Activated CD8-positive, alpha-beta memory T cell treated with anti-CD3 and anti-CD28 coated beads, Interleukin-2, amount 50 U/mL, for 4 hours (primary cell): Measurements from ENCODE around the gene CENPA.
A peak's percentile ranks its signal among the peaks of the same experiment; 100 is the strongest.
"Not testable (repeated sequence)": the region's sequence is repeated elsewhere in the genome, so short reads cannot be mapped to it uniquely, and the experiment has no call there.

Source experiments
- DNase-seq: peaks from one replicate; pipeline ENCODE4 v3.0.0-alpha.2; 2020

Gene CENPA

GRCh38 chr2:26785431-26786206 is at the start of gene CENPA:
CENPA (plus strand) TSS chr2:26786056; CDS start chr2:26786197, 141 bp downstream.
- peak; percentile 93 for DNase-seq

DNA sequence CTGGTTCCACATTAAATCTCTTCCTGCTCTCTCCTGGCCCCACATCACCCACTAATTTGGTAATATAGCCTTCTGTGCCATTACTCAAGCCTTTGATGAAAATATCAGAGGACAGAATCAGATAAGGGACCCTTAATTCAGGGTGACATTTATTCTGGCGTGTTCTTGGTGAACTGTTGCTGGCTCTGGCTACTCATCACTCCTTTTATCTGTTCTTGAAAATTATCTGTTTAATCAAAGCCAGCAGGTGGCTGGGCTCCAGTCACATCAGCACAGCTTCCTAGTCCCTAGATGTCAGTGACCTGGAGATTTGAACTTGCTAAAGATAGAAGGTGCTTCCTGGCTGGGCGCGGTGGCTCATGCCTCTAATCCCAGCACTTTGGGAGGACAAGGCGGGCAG is 48.6 kb upstream of the CENPA start:
- DNase-seq, result no peak

DNA sequence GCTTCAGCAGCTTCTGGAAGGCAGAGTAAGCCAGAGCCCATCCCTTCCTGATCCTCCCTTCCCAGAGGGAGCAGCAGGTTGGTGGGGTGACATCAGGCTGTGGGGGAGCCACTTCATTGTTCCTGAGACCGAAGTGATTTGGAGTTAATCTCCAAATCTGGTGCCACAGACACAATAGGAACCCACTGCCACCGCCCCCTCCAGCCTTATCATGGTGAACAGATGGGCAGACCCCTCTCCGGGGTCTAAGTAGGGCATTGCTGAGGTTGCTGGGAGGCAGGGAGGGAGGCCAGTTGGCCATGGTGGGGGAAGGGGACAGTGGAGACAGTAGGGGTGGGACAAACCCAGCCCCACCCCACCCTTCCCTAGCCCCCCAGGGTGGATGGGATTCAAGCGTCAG is 47.4 kb upstream of the CENPA start:
- DNase-seq, result no peak

- no peak for DNase-seq
These were observed 46.3 kb upstream of the CENPA start for GRCh38 chr2:26739514-26739913.

- no peak for DNase-seq
These were observed 45.5 kb upstream of the CENPA start for GRCh38 chr2:26740346-26740745.

DNA sequence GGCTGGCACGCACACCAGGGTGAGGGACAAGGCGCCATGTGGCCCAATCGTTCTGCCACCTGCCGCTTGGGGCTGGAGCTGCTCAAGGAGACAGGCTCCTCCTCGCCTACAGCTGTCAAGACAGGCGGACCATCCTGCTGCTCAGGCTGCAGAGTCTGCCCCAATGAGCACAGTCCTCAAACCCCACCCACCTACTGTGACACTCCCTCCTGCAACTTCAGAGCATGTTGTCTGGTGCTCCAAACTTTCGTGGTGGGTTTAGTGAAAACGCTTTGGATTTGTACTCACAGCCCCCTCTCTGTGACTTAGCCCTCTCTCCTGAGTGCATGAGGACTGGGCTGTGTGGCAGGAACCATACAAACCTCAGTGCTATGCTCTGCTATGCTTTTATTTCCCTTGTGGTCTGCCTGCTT is 45.0 kb upstream of the CENPA start:
- DNase-seq, result no peak

DNA sequence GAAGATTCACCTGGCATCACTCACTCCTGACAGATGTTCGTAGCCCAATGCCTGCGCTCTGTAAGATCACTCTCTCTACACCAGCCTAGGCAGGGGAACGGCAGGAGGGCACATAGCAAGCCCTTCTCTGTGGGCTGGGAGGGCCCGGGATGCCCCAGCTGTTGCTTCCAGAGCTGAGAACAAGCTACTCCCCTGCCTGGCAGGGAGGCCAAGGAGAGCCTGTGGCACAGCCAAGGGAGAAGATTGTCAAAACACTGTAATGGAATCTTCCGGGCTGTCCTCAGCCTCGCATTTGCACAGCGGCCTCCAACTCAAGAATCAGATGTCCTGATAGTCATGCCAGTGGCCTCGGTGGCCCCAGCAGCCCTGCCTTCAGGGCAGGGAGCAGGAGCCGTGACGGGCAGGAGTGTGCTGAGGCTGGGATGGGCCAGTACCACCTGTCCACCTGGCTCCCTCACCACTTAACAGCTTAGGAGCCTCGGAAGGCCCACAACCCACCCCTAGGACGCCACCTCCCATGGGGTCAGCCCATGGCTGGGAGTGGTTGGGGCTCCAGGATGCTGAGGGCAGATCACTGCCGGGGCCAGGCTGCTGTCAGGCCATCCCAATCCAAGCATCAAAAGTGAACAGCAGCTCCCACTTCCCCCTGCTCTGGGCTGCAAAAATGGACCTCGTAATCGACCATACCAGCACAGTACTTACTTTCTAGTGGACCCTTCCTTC is 43.6 kb upstream of the CENPA start:
- no peak for DNase-seq

DNA sequence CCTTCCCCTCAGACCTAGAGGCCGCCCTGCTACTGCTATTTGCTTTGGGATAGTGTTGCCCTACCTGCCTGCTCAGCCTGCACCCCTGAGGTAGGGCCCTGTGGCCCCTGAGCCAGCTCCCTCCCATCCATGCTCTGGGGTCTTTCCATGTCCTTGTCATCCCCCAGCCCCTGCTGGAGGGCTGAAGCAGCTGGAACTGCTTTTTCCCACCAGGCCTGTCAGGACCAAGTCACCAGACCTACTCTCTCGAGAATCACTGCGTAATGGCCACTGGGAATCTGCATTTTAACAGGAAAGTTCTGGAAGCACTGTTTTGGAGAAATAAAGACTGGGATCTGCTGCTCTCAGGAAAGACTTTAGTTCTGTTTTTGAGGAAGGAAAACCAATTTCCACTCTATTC is 42.0 kb upstream of the CENPA start:
- no peak for DNase-seq

GRCh38 chr2:26744953-26745352 is 40.9 kb upstream of the CENPA start:
- no peak for DNase-seq

DNA sequence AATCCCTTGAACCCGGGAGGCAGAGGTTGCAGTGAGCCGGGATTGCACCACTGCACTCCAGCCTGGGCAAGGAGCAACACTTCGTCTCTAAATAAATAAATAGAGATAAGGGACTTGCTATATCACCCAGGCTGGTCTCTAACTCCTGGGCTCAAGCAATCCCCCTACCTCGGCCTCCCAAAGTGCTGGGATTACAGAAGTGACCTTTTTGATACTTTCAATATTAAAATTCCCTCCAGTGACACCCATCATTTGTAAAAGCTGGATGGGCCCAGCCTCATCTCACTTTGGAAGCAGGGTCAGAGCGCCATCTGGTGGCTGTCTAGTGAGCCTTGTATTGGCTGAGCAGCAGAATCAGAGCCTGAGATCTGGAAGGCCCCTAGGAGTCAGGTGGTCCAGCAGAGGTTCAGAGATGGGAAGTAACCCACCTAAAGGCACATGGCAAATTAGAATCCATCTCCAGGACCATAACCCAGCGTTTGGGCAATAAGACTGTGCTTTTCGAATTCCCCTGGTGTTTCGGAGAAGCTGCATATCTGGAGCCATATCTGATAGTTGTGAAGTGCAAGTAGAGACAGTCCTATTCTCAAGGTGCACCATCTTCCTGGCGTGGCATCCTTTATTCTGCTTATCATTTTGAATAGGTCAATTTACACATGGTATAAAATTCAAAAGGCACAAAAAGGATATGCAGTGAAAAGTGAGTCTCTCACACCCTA is 40.1 kb upstream of the CENPA start:
- peak; percentile 80 for DNase-seq

DNA sequence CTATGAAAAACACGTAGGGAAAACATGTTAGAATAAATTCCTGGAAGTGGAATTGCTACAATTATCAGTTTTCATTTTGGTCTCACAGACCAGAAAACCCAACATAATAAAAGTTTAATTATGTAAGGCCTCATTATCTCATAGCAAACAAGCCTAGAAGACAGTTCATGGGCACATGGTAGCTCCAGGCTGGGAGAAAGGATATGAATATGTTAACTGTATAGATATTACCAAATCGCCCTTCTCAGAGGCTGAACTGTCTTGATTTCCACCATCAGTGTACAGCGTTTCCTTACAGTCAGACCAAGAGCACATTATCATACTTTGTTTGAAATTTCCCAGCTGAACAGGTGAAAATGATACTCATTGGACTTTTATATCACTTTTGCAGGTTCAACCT is 38.9 kb upstream of the CENPA start:
- DNase-seq, result no peak

DNA sequence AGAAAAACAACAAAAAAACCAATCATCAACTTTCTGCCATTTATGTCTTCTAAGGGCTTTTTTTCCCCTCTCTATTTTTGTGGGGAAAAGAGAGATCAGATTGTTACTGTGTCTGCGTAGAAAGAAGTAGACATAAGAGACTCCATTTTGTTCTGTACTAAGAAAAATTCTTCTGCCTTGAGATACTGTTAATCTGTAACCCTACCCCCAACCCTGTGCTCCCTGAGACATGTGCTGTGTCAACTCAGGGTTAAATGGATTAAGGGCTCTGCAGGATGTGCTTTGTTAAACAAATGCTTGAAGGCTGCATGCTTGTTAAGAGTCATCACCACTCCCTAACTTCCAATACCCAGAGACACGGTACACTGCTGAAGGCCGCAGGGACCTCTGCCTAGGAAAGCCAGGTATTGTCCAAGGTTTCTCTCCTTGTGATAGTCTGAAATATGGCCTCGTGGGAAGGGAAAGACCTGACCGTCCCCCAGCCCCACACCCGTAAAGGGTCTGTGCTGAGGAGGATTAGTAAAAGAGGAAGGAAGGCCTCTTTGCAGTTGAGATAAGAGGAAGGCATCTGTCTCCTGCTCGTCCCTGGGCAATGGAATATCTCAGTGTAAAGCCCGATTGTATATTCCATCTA is 36.0 kb upstream of the CENPA start:
- DNase-seq, result not testable (repeated sequence)

- not testable (repeated sequence) for DNase-seq
These were observed 35.4 kb upstream of the CENPA start for GRCh38 chr2:26750467-26750866.

DNA sequence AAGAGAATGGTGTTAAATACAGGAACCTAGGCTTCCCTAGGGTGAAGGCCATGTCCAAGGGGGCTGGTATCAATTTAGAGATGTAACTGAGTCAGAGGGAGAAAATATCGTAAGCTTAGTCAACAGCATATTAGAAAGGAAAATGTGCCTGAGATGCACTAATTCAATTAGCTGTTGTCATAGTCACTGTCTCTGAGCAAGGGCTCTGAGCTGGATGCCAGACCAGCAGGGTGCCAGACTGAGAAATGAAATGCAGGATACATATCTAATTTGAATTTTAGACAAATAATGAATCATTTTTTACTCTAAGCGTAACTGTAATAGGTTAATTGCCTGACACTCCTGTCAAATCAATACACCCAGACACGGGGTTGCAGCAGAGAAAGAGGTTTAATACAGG is 33.2 kb upstream of the CENPA start:
- no peak for DNase-seq

- no peak for DNase-seq
These were observed 31.3 kb upstream of the CENPA start for GRCh38 chr2:26754539-26754938.

DNA sequence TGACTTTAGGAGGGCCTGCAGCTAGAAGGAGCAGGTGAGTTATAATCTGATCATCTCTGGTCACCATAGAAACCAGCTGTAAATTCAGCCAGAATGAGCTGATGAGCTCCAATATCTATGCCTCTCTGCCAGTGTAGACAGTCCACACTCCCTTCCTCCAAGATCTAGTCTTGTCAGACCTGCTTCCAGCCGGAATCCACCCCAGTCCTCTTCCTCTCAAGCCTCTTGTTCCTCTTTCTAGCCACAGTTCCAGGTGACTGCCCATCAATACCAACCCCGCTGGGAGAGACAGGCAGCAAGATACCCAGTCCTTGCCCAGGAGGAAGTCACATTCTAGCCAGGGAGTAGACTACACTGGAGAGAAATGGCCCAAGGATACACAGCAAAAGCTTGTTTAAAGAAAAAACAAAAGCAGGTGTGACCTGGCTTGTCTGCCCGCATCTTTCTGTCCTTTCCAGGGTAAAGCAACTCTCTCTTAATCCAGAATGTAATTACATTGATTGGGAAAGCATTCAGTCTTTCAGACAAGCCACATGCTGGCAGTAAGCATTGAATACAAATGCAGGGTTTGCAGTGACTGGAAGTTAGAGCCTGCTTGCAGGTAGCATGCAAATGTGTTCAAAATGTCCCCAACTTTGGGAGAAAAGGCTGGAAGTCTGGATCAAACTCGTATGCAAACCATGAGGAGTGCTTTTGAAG is 30.7 kb upstream of the CENPA start:
- no peak for DNase-seq

DNA sequence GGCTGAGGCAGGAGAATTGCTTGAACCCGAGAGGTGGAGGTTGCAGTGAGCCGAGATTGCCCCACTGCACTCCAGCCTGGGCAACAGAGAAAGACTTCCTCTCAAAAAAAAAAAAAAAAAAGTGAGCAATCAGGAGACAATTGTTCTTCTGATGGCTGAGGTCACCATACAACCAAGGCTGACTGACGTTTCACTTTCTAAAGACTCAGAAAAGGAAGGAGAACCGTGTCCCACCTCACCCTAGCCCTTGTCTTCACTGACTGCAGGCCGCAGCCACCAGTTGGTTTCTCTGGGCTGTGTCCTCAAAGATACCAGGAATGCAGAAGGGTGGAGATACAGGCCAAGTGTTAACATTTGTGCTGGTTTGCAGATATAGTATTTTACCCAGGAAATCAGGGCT is 29.5 kb upstream of the CENPA start:
- no peak for DNase-seq

DNA sequence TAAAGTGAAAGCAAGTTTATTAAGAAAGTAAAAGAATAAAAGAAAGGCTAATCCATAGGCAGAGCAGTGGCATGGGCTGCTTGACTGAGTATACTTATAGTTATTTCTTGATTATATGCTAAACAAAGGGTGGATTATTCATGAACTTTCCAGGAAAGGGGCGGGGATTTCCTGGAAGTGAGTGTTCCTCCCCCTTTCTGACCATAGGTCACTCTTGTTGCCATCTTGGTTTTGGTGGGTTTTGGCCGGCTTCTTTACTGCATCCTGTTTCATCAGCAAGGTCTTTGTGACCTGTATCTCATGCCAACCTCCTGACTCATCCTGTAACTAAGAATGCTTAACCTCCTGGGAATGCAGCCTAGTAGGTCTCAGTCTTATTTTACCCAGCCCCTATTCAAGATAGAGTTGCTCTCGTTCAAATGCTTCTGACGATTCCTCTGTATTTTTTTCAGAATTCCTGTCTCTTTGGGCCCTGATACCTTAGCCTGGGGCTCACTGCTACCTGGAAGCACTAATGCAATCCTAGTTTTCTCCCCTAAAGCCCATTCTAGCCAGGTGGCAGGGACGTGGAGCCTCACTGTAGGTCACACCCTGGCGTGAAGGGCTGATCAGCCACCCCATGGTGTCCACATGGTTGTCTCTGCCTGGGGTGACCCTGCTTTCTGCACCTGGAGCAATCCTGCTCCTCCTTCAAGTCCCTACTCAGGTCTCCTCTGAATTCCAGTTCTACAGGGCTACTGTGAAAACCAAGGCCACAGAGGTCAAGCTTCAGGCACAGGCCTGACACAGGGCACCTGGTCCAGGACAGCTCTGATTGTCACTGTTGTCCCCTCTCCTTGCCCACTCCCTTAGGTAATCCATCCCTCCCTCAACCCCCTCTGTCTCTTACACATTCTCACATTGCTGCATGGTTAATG is 27.7 kb upstream of the CENPA start:
- DNase-seq, result no peak

DNA sequence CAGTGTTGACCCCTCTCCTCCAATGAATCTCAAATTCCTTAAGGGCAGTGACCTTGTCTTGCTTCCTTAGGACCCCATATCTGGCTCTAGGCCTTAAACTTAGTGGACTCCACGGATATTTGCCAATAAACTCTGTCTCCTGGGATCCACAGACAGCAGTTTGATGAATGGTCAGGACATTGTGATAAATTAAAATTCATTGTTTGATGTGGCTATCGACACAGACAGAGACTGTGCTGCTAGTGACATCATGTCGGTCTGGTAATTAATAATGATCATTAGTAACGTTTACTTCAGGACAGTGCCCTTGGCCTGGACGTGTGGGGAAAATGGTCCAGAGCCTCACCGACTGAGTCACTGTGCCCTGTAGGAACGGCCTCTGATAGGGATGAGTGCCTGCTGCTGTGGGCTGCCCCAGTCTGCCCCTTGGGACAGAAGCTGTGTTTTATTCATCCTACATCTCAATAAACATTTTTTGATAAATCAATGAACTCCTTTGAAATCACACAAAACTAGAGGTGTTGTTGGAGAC is 27.0 kb upstream of the CENPA start:
- DNase-seq, result no peak

DNA sequence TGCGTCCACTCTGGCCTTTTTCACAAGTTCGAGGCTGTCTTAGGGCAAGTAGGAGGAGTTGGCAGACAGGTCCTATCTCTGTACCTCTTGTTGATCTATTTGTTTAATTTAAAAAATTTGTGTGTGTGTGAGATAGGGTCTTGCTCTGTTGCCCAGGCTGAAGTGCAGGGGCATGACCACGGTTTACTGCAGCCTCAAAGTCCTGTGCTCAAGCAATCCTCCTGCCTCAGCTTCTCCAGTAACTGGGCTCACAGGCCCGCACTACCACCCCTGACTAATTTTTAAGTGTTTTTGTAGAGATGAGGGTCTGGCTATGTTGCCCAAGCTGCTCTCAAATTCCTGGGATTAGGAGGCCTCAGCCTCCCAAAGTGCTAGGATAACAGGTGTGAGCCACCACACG is 26.0 kb upstream of the CENPA start:
- DNase-seq, result no peak

DNA sequence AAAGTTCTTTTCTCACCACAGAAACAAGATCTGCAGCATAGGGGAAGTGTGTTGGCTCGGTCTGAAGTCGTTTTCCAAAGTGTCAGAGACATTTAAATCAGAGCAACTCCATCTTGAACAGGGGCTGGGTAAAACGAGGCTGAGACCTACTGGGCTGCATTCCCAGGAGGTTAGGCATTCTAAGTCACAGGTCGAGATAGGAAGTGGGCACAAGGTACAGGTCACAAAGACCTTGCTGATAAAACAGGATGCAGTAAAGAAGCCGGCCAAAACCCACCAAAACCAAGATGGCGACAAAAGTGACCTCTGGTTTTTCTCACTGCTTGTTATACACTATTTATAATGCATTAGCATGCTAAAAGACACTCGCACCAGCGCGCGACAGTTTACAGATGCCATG is 24.9 kb upstream of the CENPA start:
- DNase-seq, result not testable (repeated sequence)
